Activated T-helper 9 cell treated with anti-CD3 and anti-CD28 coated beads, Interleukin-2, amount 50 U/mL, for 16 hours (primary cell): ENCODE measurements around the gene LAMB2.
A peak's percentile ranks its signal among the peaks of the same experiment; 100 is the strongest.

ENCODE experiments used
- DNase-seq: peaks from one replicate; pipeline ENCODE4 v3.0.0-alpha.2; 2020; ENCODE audit warnings: low read depth

The LAMB2 gene

GRCh38 chr3:49161808-49162530 lies 29.1 kb upstream of the LAMB2 start:
- DNase-seq = no peak

DNA sequence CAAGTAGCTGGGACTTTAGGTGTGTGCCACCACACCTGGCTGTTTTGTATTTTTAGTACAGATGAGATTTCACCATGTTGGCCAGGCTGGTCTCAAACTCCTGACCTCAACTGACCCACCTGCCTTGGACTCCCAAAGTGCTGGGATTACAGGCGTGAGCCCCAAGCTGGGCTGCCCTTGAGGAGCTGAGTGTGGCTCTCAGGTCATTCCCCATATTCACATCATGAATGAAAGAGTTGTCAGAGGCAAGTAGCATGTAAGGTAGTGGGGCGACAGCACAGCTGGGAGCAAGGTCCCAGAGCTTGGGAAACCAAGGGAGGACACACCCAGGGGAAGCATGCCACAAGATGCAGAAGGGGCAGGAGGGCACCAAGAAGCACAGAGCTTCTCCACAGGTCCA lies 28.3 kb upstream of the LAMB2 start:
- no peak for DNase-seq

GRCh38 chr3:49158792-49159191 lies 25.9 kb upstream of the LAMB2 start:
- no peak for DNase-seq

- DNase-seq = peak; percentile 45
Measured at GRCh38 chr3:49158103-49158709, 25.4 kb upstream of the LAMB2 start.

DNA sequence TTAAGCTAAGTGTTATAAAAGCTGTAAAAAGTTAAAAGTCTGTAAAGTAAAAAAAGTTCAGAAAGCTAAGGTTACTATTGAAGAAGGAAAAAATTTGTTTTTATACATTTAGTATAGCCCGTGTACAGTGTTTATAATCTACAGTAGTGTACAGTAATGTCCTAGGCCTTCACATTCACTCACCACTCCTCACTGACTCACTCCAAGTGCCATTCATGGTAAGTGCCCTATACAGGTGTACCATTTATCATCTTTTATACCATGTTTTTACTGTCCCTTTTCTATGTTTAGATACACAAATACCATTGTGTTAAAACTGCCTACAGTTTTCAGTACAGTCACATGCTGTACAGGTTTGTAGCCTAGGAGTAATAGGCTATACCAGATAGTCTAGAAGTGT lies 24.4 kb upstream of the LAMB2 start:
- no peak for DNase-seq

DNA sequence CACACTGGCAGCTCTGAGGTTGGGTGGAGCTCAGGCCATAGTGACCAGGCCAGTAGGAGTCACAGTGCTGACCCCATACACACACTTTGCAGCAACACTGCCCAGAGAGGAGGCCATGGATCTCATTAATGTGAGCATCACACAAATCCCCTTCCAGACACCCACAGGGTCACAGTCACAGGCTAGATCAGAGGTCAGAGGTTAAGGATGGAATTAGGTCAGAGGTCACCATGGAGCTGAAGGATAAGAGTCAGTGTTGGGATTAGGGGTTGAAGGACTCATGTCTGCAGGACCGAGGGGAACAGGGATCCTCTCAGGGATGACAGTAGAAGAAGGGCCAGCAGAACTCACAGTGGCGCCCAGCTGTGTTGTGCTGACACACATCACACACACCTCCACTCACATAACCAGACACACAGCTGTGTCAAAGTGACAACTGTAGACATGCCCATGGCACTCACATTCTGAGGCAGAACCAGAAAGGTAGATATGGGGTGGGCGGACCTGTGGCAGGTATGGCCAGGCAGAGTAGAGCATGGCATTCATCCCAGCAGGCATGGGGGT lies 20.6 kb upstream of the LAMB2 start:
- no peak for DNase-seq

GRCh38 chr3:49151610-49152009 lies 18.8 kb upstream of the LAMB2 start:
- no peak for DNase-seq

GRCh38 chr3:49148159-49148558 lies 15.3 kb upstream of the LAMB2 start:
- no peak for DNase-seq

GRCh38 chr3:49140080-49140479 lies 7.2 kb upstream of the LAMB2 start:
- no peak for DNase-seq

- DNase-seq = no peak
Measured at GRCh38 chr3:49135499-49135898, 2.6 kb upstream of the LAMB2 start.

DNA sequence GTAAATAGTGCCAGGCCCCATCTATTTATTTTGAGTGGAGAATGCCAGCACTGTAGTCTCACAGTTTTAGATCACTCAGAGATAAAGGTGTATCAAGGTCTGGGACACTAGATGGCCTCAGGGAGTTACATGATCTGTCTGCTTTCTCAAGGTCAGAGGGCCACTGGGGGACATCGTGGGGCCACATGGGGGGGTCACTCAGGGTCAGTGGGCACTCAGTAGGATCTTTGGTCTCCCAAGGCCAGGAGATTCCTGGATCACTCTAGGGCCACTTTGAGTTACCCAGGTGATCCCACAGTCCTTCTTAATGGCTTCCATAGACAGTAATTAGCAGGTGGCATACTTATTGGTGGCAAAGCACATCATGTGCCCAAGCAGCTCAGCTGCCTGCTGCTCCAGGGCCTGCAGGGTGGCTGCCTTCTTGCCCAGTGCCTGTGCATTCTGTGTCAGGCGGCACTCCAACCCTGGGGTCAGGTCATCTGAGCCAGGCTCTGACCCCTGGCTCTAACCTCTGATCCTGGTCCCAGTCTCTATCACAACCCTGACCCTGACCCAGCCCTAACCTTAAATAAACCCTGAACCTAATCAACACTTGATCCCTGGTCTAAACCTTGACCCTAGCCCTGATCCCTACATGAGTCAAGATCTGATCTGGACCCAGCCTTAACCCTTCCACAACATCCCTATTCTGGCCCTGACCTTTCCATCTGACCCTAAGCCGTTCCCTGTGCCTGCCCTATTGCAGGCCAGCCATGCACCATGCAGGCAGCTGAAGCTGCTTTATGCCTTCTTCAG lies 1.8 kb upstream of the LAMB2 start:
- no peak for DNase-seq

GRCh38 chr3:49133226-49133951 lies 539 bp upstream of the LAMB2 start:
- DNase-seq = no peak

- DNase-seq = no peak
Measured at GRCh38 chr3:49132073-49132436, 795 bp downstream of the LAMB2 start.

- no peak for DNase-seq
Measured at GRCh38 chr3:49131576-49131975, 1.3 kb downstream of the LAMB2 start.

DNA sequence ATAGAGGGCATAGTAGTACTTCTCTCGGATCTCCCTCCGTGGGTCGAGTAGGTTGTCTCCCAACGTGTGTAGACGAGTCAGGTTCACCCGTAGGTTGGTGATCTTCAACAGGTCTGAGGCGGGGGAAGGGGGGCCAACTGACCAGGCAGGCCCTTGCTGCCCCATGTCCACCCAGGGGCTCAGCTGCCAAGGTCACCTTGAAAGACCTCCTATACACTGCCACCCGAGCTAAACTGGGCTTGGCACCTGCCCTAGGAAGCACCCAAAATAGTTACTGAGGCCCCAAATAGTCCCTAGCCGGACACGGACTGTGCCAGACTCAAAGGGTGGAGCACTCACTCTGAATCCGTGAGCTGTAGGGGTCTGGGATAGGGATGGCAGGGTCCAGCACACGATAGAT lies 1.8 kb downstream of the LAMB2 start:
- no peak for DNase-seq

DNA sequence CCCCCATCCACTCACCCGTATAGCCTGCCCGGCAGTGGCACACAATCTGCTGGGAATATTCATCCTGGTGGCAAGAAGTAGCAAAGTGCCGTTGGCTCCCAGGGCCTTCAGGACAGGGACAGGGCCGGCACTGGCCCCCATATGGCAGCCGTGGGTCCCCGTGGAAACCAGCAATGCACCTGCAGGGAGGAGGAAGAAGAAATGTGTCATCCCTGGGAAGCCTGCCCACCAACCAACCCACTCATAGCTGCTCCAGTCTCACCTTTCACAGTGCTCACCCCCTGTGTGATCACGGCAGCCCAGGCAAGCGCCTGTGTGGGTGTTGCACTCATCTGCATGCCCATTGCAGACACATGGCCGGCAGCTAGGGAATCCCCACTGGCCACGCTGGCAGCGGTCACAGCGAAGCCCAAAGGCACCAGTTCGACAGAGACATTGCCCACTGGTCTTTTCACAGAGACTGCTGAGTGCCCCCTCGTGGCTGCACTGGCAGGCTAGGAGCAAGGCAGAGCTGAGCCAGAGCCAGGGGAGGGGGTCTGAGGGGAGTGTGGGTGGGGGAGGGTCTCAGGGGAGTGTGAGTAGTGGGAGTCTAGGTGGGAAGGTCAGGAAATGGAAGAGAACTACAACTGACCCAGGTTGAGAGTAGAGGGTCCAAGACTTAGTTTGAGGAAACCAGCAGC lies 7.7 kb downstream of the LAMB2 start:
- DNase-seq = no peak

- no peak for DNase-seq
Measured at GRCh38 chr3:49124203-49124602, 8.6 kb downstream of the LAMB2 start.

- no peak for DNase-seq
Measured at GRCh38 chr3:49123687-49124086, 9.2 kb downstream of the LAMB2 start.

DNA sequence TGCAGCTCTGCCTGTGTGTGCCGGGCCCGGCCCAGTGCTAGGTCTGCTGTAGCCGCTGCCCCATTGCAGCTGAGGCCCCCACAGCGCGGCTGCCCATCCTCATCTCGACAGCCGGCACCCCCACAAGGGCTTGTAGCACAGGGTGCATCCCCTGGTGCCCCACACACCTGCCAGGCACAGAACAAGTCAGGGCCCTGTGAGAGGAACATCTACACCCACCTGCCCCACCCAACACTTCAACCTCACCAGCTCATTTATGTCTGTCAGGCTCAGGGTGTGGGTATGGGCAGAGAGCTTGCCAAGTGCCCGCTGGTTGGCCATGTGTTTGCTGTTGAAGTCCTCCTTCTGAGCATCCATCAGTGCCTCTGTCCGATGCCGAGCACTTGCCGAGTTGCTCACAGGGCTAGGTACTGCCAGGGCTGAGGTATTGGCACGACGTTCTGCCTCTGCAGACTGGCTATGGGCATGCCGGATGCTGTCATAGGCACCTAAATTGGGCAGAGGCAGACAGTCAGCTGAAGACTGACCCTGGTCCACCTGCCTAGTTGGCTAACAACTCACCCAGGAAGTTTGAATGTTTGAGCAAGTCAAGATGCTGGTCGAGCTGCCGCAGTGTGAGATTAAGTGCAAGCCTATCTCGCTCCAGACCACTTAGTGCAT lies 9.8 kb downstream of the LAMB2 start:
- no peak for DNase-seq

- DNase-seq = no peak
Measured at GRCh38 chr3:49122451-49122850, 10.4 kb downstream of the LAMB2 start.

DNA sequence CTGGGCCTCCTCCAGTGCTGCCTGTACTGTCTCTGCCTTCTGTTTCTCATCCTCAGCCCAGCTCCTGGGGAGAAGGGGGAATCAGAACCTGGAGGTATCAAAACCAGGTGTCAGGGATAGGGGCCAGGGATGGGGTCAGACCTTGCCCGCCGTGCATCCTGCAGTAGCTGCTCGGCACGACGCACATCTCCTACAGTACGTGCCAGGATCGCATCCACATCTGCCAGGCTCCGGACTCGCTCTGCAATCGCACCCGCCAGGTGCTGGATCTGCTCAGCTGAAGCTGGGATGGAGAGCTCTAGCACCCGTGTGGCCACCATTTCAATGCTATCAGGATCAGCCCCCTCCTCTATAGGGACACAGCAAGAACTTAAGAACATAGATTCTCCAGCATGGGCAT lies 10.8 kb downstream of the LAMB2 start:
- DNase-seq = no peak
